ENCODE measurements around the gene RAD18.

DNA sequence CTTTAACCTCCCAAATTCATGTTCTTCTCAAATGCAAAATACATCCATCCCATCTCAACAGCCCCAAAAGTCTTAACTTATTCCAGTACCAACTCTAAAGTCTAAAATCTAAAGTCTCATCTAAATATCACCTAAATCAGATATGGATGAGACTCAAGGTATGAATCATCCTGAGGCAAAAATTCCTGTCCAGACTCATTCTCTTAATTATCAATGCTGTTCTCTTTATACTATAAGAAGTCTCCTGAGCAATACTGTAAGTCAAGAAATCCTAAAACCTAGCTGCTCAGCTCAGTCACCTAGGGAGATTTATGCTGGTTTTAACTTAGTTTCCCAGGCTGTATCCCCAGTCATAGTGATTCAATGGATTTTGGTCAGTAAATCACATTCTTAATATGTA, 11.1 kb downstream of the RAD18 start:
- TF ChIP-seq CTCF (IDR thresholded peaks at IDR 0.05) (no peak), POLR2A (IDR thresholded peaks at IDR 0.05) (no peak)
